Type B pancreatic cell (in vitro differentiated cells): ENCODE results near the gene TMTC1. TPM values are rescaled to one million over a fixed set of nuclear protein-coding genes. Genes with fewer than 3 reads are reported as not detected.

Source experiments
- DNase-seq: peaks from one replicate; pipeline ENCODE4 v3.0.0; 2021; ENCODE audit warnings: mixed read lengths; ENCODE audit not compliant: unreplicated experiment; ENCODE audit errors: extremely low spot score
- H3K27ac Mint-ChIP-seq: 2 replicates; pipeline ENCODE4 v1.8.0; 2021; ENCODE audit warnings: mild to moderate bottlenecking, mixed read lengths
- H3K27me3 Mint-ChIP-seq: 2 replicates; pipeline ENCODE4 v1.8.0; 2021; ENCODE audit warnings: mixed read lengths
- H3K36me3 Mint-ChIP-seq: 2 replicates; pipeline ENCODE4 v1.8.0; 2021; ENCODE audit warnings: mixed read lengths
- H3K4me1 Mint-ChIP-seq: one replicate; pipeline ENCODE4 v1.8.0; 2021; ENCODE audit warnings: mixed read lengths; ENCODE audit not compliant: unreplicated experiment
- H3K4me3 Mint-ChIP-seq: 2 replicates; pipeline ENCODE4 v1.8.0; 2021; ENCODE audit warnings: mild to moderate bottlenecking, mixed read lengths
- H3K9me3 Mint-ChIP-seq: 2 replicates; pipeline ENCODE4 v1.8.0; 2021; ENCODE audit warnings: mixed read lengths
- CTCF ChIP-seq: fragments of 200-600 bp; sonication (generic); conservative IDR thresholded peaks from 2 replicates; pipeline ENCODE4 v1.5.0; 2021; ENCODE audit warnings: antibody characterized with exemption, mild to moderate bottlenecking
- total RNA-seq: library from RNA; stranded (reverse); gene quantifications from 2 replicates; pipeline ENCODE4 v1.2.1, GENCODE V29; 2021; ENCODE audit warnings: low replicate concordance

Gene TMTC1
- total RNA-seq, 1 donor from 2014 or later: 24.0 TPM

GRCh38 chr12:29700761-29701481 lies 82.8 kb downstream of the TMTC1 start:
- no peak for DNase-seq
- Mint-ChIP-seq H3K27me3 (no peaks in the 10 kb centered on the region), H3K4me1 (peaks cover 11% of the 10 kb centered on the region), H3K4me3 (no peak overlapping the region), H3K27ac (no peak overlapping the region), H3K9me3 (peaks cover 4% of the 10 kb centered on the region), H3K36me3 (peaks cover 40% of the 10 kb centered on the region)
- no peak for TF ChIP-seq CTCF

GRCh38 chr12:29698756-29699155 lies 85.0 kb downstream of the TMTC1 start:
- H3K36me3 Mint-ChIP-seq: peaks cover 33% of the 10 kb centered on the region
- H3K4me3 Mint-ChIP-seq: peak overlapping the region; percentile 46
- H3K9me3 Mint-ChIP-seq: peaks cover 4% of the 10 kb centered on the region
- peaks cover 11% of the 10 kb centered on the region for H3K4me1 Mint-ChIP-seq
- no peak for TF ChIP-seq CTCF
- no peak for DNase-seq
- no peak overlapping the region for H3K27ac Mint-ChIP-seq
- H3K27me3 Mint-ChIP-seq: no peaks in the 10 kb centered on the region

GRCh38 chr12:29695800-29696199 lies 87.9 kb downstream of the TMTC1 start:
- H3K9me3 Mint-ChIP-seq: peaks cover 4% of the 10 kb centered on the region
- H3K27ac Mint-ChIP-seq: no peak overlapping the region
- no peak for TF ChIP-seq CTCF
- peaks cover 22% of the 10 kb centered on the region for H3K4me1 Mint-ChIP-seq
- no peaks in the 10 kb centered on the region for H3K27me3 Mint-ChIP-seq
- peaks cover 24% of the 10 kb centered on the region for H3K36me3 Mint-ChIP-seq
- no peak overlapping the region for H3K4me3 Mint-ChIP-seq
- DNase-seq: no peak

GRCh38 chr12:29695026-29695425 lies 88.7 kb downstream of the TMTC1 start:
- DNase-seq: no peak
- H3K27me3 Mint-ChIP-seq: no peaks in the 10 kb centered on the region
- H3K36me3 Mint-ChIP-seq: peaks cover 24% of the 10 kb centered on the region
- no peak for TF ChIP-seq CTCF
- H3K9me3 Mint-ChIP-seq: peaks cover 4% of the 10 kb centered on the region
- H3K4me3 Mint-ChIP-seq: no peak overlapping the region
- peaks cover 22% of the 10 kb centered on the region for H3K4me1 Mint-ChIP-seq
- peak overlapping the region; percentile 5 for H3K27ac Mint-ChIP-seq

GRCh38 chr12:29694002-29694401 lies 89.7 kb downstream of the TMTC1 start:
- H3K9me3 Mint-ChIP-seq: peaks cover 4% of the 10 kb centered on the region
- no peaks in the 10 kb centered on the region for H3K27me3 Mint-ChIP-seq
- peaks cover 21% of the 10 kb centered on the region for H3K4me1 Mint-ChIP-seq
- no peak for DNase-seq
- peaks cover 30% of the 10 kb centered on the region for H3K36me3 Mint-ChIP-seq
- H3K4me3 Mint-ChIP-seq: no peak overlapping the region
- no peak for TF ChIP-seq CTCF
- H3K27ac Mint-ChIP-seq: no peak overlapping the region

- peaks cover 17% of the 10 kb centered on the region for H3K36me3 Mint-ChIP-seq
- H3K27ac Mint-ChIP-seq: peak overlapping the region; percentile 100
- no peaks in the 10 kb centered on the region for H3K9me3 Mint-ChIP-seq
- H3K4me1 Mint-ChIP-seq: peaks cover 10% of the 10 kb centered on the region
- TF ChIP-seq CTCF: no peak
- DNase-seq: no peak
- no peaks in the 10 kb centered on the region for H3K27me3 Mint-ChIP-seq
- H3K4me3 Mint-ChIP-seq: peak overlapping the region; percentile 24
Observed at GRCh38 chr12:29692237-29692636, 91.5 kb downstream of the TMTC1 start.
